ENCODE measurements around the gene ARHGEF7. TPM values are rescaled to one million over a fixed set of nuclear protein-coding genes. Genes with fewer than 3 reads are reported as not detected.

ARHGEF7 gene
- total RNA-seq, 2 experiments from 2014 or later: 67.0 to 71.2 TPM

DNA sequence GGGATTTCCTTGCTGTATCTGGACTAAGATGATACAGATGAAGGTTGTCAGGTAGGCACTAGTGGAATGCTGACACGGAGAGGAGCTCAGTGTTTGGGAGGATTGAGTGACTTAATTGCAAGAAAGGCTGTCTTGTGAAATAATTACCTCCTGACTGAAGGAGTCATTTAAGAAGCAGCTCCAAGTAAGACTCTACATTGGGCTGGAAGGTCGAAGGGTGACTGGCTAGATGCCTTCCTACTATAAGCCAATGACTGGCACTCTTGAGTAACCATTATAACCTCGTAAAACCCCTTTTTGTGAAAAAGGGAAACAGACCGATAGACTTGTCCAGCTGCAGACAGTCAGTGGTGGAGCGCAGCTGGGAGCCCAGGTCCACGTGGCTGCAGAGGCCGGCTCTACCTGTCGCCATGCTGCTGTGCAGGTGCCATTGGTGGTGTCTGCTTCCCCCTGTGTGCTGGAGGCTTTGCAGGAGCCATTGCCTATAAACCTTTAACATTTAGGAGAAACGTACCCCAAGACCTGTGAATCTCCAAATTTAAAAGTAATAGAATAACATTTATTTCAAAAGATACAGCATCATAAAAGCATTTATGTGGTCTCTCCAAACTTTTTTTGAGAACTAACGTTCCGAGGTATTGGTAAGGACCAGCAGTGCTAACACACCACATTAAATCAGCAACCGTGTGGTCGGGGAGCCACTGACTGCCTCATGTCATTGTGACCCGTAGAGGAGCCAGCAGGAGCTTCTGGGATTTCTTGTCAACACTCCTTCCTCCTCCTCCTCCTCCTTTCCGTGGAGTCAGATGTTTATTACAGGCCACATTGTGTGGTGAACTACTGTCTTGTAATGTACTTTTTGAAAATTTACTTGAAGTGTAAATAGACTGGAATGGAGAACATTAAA is 124.9 kb downstream of the ARHGEF7 start:
- no peak overlapping the region for H3K4me3 Mint-ChIP-seq
- POLR2A ChIA-PET: no interaction called here
- TF ChIP-seq, protein P1, sequence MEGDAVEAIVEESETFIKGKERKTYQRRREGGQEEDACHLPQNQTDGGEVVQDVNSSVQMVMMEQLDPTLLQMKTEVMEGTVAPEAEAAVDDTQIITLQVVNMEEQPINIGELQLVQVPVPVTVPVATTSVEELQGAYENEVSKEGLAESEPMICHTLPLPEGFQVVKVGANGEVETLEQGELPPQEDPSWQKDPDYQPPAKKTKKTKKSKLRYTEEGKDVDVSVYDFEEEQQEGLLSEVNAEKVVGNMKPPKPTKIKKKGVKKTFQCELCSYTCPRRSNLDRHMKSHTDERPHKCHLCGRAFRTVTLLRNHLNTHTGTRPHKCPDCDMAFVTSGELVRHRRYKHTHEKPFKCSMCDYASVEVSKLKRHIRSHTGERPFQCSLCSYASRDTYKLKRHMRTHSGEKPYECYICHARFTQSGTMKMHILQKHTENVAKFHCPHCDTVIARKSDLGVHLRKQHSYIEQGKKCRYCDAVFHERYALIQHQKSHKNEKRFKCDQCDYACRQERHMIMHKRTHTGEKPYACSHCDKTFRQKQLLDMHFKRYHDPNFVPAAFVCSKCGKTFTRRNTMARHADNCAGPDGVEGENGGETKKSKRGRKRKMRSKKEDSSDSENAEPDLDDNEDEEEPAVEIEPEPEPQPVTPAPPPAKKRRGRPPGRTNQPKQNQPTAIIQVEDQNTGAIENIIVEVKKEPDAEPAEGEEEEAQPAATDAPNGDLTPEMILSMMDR (IDR thresholded peaks at IDR 0.05): no peak
- H3K4me1 Mint-ChIP-seq (ENCODE audit: low read depth): peaks cover 6% of the 10 kb centered on the region
- DNase-seq (no peak), ATAC-seq (no peak)
- no peak overlapping the region for H3K27ac Mint-ChIP-seq
- no peaks in the 10 kb centered on the region for H3K9me3 Mint-ChIP-seq
- H3K27me3 Mint-ChIP-seq: no peaks in the 10 kb centered on the region
- CTCF ChIA-PET: no interaction called here
- peaks cover 28% of the 10 kb centered on the region for H3K36me3 Mint-ChIP-seq (ENCODE audit: low read depth)
- intact Hi-C loops (cut with micrococcal nuclease): no loop called here

DNA sequence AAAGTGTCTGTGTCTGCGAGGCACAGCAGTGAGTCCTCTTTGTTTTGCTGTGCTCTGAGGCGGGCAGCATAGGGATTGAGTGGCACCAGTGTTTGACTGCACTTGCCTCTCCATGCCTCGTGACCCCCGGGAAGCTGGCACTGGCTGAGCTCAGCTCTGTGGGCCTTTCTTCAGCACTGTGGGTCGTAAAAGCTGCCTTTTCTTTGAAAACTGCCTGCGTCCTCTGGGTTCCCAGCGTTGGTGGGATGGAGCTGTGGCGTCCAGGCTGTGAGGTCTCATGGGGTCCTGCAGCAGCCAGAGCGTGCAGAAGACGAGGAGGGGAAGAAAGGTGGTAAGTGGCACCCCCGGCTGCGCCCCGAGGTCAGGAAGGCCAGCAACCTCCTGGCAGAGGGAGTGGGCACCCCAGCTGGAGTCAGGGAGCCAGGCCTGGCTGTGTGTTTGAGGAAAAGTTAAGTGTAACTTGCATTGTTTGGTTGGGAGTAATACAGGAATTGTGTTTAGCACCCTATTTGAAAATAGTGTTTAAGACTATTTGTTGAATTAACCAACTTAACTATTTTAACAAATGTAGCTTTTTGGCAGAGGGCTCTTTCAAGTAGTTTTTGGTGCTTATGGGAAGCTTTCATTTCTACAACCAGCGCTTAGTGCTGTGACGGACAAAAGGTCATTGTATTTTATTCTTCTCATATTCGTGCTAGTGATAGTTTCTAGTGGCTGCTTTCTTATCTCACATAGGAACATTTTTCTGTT is 126.1 kb downstream of the ARHGEF7 start:
- CTCF ChIA-PET: interaction anchor here (1.0 kb wide), 1 partner anchor 33 kb away, joined by 3 read pairs; no protein-coding TSS in a partner anchor

DNA sequence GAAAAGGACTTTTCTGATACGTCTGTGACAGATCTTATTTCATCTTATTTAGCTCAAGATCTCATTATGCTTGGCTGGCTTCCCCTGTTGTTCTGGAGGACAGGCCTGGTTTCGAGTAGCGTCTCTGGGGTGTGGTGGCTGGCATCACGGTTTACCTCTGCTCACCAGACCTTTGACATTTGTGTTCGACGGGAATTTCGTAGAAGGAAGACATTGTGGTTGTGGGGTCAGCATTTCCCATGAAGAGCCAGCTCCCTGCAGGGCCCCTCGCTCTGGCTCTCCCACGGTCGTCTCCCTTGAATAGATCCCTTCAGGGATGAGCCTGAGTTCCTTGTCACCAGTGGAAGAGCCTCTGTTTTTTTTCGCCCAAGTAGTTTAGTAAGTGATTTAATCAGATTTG is 126.8 kb downstream of the ARHGEF7 start:
- H3K9me3 Mint-ChIP-seq: no peaks in the 10 kb centered on the region
- peaks cover 34% of the 10 kb centered on the region for H3K36me3 Mint-ChIP-seq (ENCODE audit: low read depth)
- no peaks in the 10 kb centered on the region for H3K27me3 Mint-ChIP-seq
- TF ChIP-seq, protein P1 (IDR thresholded peaks at IDR 0.05): no peak
- no peak for ATAC-seq
- ChIA-PET CTCF (interaction anchor here (1.0 kb wide), 1 partner anchor 33 kb away, joined by 3 read pairs; no protein-coding TSS in a partner anchor), POLR2A (no interaction called here)
- no peak overlapping the region for H3K4me3 Mint-ChIP-seq
- peaks cover 6% of the 10 kb centered on the region for H3K4me1 Mint-ChIP-seq (ENCODE audit: low read depth)
- DNase-seq: no peak
- no peak overlapping the region for H3K27ac Mint-ChIP-seq
- intact Hi-C loops (cut with micrococcal nuclease): no loop called here

More for the DNA sequence above, 126.1 kb downstream of the ARHGEF7 start:
- Mint-ChIP-seq H3K36me3 (ENCODE audit: low read depth) (peaks cover 32% of the 10 kb centered on the region), H3K9me3 (no peaks in the 10 kb centered on the region), H3K4me3 (no peak overlapping the region), H3K27me3 (no peaks in the 10 kb centered on the region), H3K4me1 (ENCODE audit: low read depth) (peaks cover 6% of the 10 kb centered on the region), H3K27ac (no peak overlapping the region)
- POLR2A ChIA-PET: interaction anchor here (0.8 kb wide), 1 partner anchor 449 kb away, joined by 3 read pairs; no protein-coding TSS in a partner anchor
- ATAC-seq: no peak
- no peak for DNase-seq
- TF ChIP-seq, protein P1 (IDR thresholded peaks at IDR 0.05): no peak
- intact Hi-C loops (cut with micrococcal nuclease): no loop called here

DNA sequence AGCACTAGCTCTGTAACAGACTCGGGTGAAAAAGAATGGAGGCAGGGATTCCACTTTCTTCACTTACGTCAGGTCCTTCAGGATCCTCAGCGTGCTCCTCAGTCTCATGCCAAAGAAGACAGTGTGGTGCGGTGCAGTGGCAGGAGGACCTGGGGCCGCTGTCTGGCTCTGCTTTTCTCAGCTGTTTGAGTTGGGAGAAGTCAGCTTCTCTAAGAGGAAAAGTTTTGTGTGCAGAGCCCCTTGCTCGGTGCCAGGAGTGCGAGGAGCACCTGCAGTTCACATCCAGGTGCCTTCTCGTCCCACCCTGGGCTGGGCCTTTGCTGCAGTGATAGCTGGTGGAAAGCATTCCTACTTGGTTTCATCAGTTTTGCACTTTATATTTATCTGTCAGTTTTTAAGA is 127.5 kb downstream of the ARHGEF7 start:
- DNase-seq (no peak), ATAC-seq (no peak)
- ChIA-PET CTCF (interaction anchor here (0.8 kb wide), 1 partner anchor 175 kb away, joined by 4 read pairs; no protein-coding TSS in a partner anchor), POLR2A (no interaction called here)
- no peak overlapping the region for H3K27ac Mint-ChIP-seq
- no peaks in the 10 kb centered on the region for H3K9me3 Mint-ChIP-seq
- no peaks in the 10 kb centered on the region for H3K27me3 Mint-ChIP-seq
- TF ChIP-seq, protein P1 (IDR thresholded peaks at IDR 0.05): no peak
- peaks cover 4% of the 10 kb centered on the region for H3K4me1 Mint-ChIP-seq (ENCODE audit: low read depth)
- intact Hi-C loops (cut with micrococcal nuclease): no loop called here
- no peak overlapping the region for H3K4me3 Mint-ChIP-seq
- H3K36me3 Mint-ChIP-seq (ENCODE audit: low read depth): peaks cover 37% of the 10 kb centered on the region

All from activated CD8-positive, alpha-beta T cell treated with anti-CD3 and anti-CD28 coated beads for 36 hours (primary cell).